NCI-H1694 (cell line): ENCODE measurements around the gene ADAMTSL5.

ENCODE experiments used
- DNase-seq: peaks from one replicate; lab custom pipeline; 2025; lab: John Stamatoyannopoulos, UW

The ADAMTSL5 gene

GRCh38 chr19:1467215-1467489 is 45.7 kb downstream of the ADAMTSL5 start:
- no peak for DNase-seq

- no peak for DNase-seq
Observed at GRCh38 chr19:1466461-1467214, 46.2 kb downstream of the ADAMTSL5 start.

- no peak for DNase-seq
Observed at GRCh38 chr19:1466018-1466460, 46.8 kb downstream of the ADAMTSL5 start.

- DNase-seq = no peak
Observed at GRCh38 chr19:1465191-1466016, 47.4 kb downstream of the ADAMTSL5 start.

GRCh38 chr19:1461862-1462261 is 51.0 kb downstream of the ADAMTSL5 start:
- no peak for DNase-seq

- DNase-seq = no peak
Observed at GRCh38 chr19:1460033-1460995, 52.5 kb downstream of the ADAMTSL5 start.

GRCh38 chr19:1459479-1459878 is 53.3 kb downstream of the ADAMTSL5 start:
- DNase-seq = no peak

GRCh38 chr19:1457892-1458291 is 54.9 kb downstream of the ADAMTSL5 start:
- DNase-seq = no peak

GRCh38 chr19:1457031-1457739 is 55.6 kb downstream of the ADAMTSL5 start:
- no peak for DNase-seq

GRCh38 chr19:1456121-1456900 is 56.5 kb downstream of the ADAMTSL5 start:
- no peak for DNase-seq

- DNase-seq = no peak
Observed at GRCh38 chr19:1455336-1456120, 57.3 kb downstream of the ADAMTSL5 start.
